K562 (cell line): ENCODE results near the gene SLCO1B1. TPM values are rescaled to one million over a fixed set of nuclear protein-coding genes. Genes with fewer than 3 reads are reported as not detected.
A peak's percentile ranks its signal among the peaks of the same experiment; 100 is the strongest.

ENCODE experiments used
- ATAC-seq: fragments of 200-7000 bp; cut with Tn5 transposase; 3 replicates; pipeline ENCODE4 v1.9.1; 2020; ENCODE audit warnings: moderate library complexity
- BruUV-seq: library from RNA; stranded (reverse); fragments of 400-500 nt; replicated peaks from 2 replicates; lab custom pipeline; 2021; lab: Mats Ljungman, UMichigan
- CTCF ChIA-PET: fragments of 300-600 bp; formaldehyde crosslinking; extraction: SDS; loops from one replicate; lab custom pipeline; 2021; ENCODE audit warnings: low intra/inter-chr PET ratio; lab: Yijun Ruan, JAX
- POLR2A ChIA-PET: fragments of 300-600, 350-650 bp; sonication (Branson Sonifier 250); formaldehyde crosslinking; extraction: SDS; loops from one replicate; lab custom pipeline; 2021; ENCODE audit warnings: antibody characterized with exemption, inconsistent platforms; lab: Yijun Ruan, JAX
- DNase-seq, 4 experiments: peaks; one replicate each; pipeline versions ENCODE4 v3.0.0 to v3.0.0-alpha.2; 2011 to 2018; ENCODE audit warnings: low spot score in 3 of 4, mixed read lengths in 3 of 4; ENCODE audit errors: extremely low read depth in 1 of 4
- FAIRE-seq: peaks from 2 replicates; lab custom pipeline; 2011; peaks lifted over from hg19 to GRCh38; lab: Jason Lieb, UNC
- H2AFZ ChIP-seq: 2 replicates; pipeline ENCODE4 v1.6.0; 2011; ENCODE audit warnings: low read depth, low read length, control low read depth, inconsistent platforms
- H3K27ac ChIP-seq: fragments of 200-600 bp; 3 replicates; pipeline ENCODE4 v1.8.0; 2011; ENCODE audit warnings: low read depth, mild to moderate bottlenecking, control low read depth, inconsistent platforms, low read length, moderate library complexity, mixed read lengths; ENCODE audit errors: extremely low read depth
- H3K27me3 ChIP-seq, 2 experiments: fragments of 300-600 bp in 1 of 2; 2 replicates in 1 of 2; 3 replicates in 1 of 2; pipeline versions ENCODE4 v1.6.0 to v1.8.0; 2011; ENCODE audit warnings: inconsistent platforms in 2 of 2, low read length in 2 of 2, mild to moderate bottlenecking in 1 of 2, mixed read lengths in 1 of 2, moderate library complexity in 1 of 2; ENCODE audit not compliant: control insufficient read depth in 2 of 2, insufficient read depth in 2 of 2
- H3K36me3 ChIP-seq: fragments of 300-600 bp; 3 replicates; pipeline ENCODE4 v1.8.0; 2011; ENCODE audit warnings: mild to moderate bottlenecking, low read length, inconsistent platforms; ENCODE audit not compliant: control insufficient read depth, insufficient read depth
- H3K4me1 ChIP-seq, 2 experiments: fragments of 200-600 bp in 1 of 2; replicated peaks in 1 of 2; 2 replicates in 1 of 2; 3 replicates in 1 of 2; pipeline versions ENCODE4 v1.5.1 to v1.8.0; 2011; ENCODE audit warnings: inconsistent platforms in 2 of 2, low read length in 2 of 2, mild to moderate bottlenecking in 1 of 2, mixed read lengths in 1 of 2, moderate library complexity in 1 of 2; ENCODE audit not compliant: control insufficient read depth in 2 of 2, insufficient read depth in 2 of 2
- H3K4me2 ChIP-seq: 2 replicates; pipeline ENCODE4 v1.6.1; 2011; ENCODE audit warnings: low read length, control low read depth, inconsistent platforms, mixed read lengths; ENCODE audit not compliant: insufficient read depth
- H3K4me3 ChIP-seq: fragments of 200-600 bp; sonication (generic), shearing (Covaris generic); 2 replicates; pipeline ENCODE4 v1.5.1; 2016; ENCODE audit warnings: control low read depth, inconsistent platforms
- H3K79me2 ChIP-seq: fragments of 200-600 bp; 3 replicates; pipeline ENCODE4 v1.8.0; 2011; ENCODE audit warnings: low read length, inconsistent platforms; ENCODE audit not compliant: control insufficient read depth, insufficient read depth
- H3K9ac ChIP-seq, 2 experiments: 2 replicates each; pipeline versions ENCODE4 v1.6.0 to v1.6.1; 2011; ENCODE audit warnings: low read depth in 2 of 2, low read length in 2 of 2, control low read depth in 1 of 2, inconsistent platforms in 1 of 2, mild to moderate bottlenecking in 1 of 2, mixed read lengths in 1 of 2; ENCODE audit not compliant: insufficient read depth in 1 of 2
- H3K9me1 ChIP-seq: one replicate; pipeline ENCODE4 v1.6.0; 2011; ENCODE audit warnings: inconsistent platforms, mild to moderate bottlenecking, low read length, moderate library complexity; ENCODE audit not compliant: control insufficient read depth, insufficient read depth
- H3K9me3 ChIP-seq: replicated peaks from 2 replicates; pipeline ENCODE4 v1.5.1; 2011; ENCODE audit warnings: low read depth, low read length, inconsistent platforms; ENCODE audit not compliant: control insufficient read depth, insufficient read depth
- H4K20me1 ChIP-seq: replicated peaks from 2 replicates; pipeline ENCODE4 v1.6.1; 2011; ENCODE audit warnings: low read length, inconsistent platforms, mixed read lengths; ENCODE audit not compliant: control insufficient read depth, insufficient read depth
- ATF7 ChIP-seq: fragments of 450-650 bp; IDR thresholded peaks from 2 replicates; pipeline ENCODE4 v1.7.1; 2014; ENCODE audit warnings: mild to moderate bottlenecking, moderate library complexity
- CBX2 ChIP-seq: fragments of 200-600 bp; sonication (generic); IDR thresholded peaks from one replicate; pipeline ENCODE4 v1.6.1; 2012; ENCODE audit warnings: mild to moderate bottlenecking, low read length, inconsistent platforms; ENCODE audit not compliant: insufficient read depth, poor library complexity, severe bottlenecking
- ERF ChIP-seq: fragments of 450-650 bp; formaldehyde crosslinking; IDR thresholded peaks from 2 replicates; pipeline ENCODE4 v1.4.0; 2020; ENCODE audit warnings: mild to moderate bottlenecking, mixed read lengths
- MAFF ChIP-seq: IDR thresholded peaks from 2 replicates; pipeline ENCODE4 v1.6.1; 2012; ENCODE audit warnings: low read length, improper control_type of control experiment
- MAFG ChIP-seq: fragments of 450-650 bp; conservative IDR thresholded peaks from 2 replicates; pipeline ENCODE4 v1.6.1; 2016; ENCODE audit warnings: missing genetic modification characterization, missing compliant biosample characterization
- MAFK ChIP-seq: IDR thresholded peaks from 2 replicates; pipeline ENCODE4 v1.6.1; 2011; ENCODE audit warnings: low read length, improper control_type of control experiment
- PHB ChIP-seq: fragments of 250-450 bp; sonication (Bioruptor Pico); IDR thresholded peaks from 2 replicates; pipeline ENCODE4 v1.5.0; 2021
- PHF20 ChIP-seq: fragments of 450-650 bp; IDR thresholded peaks from 2 replicates; pipeline ENCODE4 v1.6.1; 2018; ENCODE audit not compliant: partially characterized antibody
- RBBP5 ChIP-seq: fragments of 200-600 bp; sonication (generic); IDR thresholded peaks from 2 replicates; pipeline ENCODE4 v1.6.1; 2012; ENCODE audit warnings: borderline replicate concordance, mild to moderate bottlenecking, low read length, control low read depth, inconsistent platforms; ENCODE audit not compliant: insufficient read depth, poor library complexity, severe bottlenecking
- RBM25 ChIP-seq: fragments of 200-400 bp; formaldehyde crosslinking; IDR thresholded peaks from 2 replicates; pipeline ENCODE4 v1.6.1; 2018; ENCODE audit warnings: low read length, low read depth, moderate library complexity; ENCODE audit not compliant: severe bottlenecking
- SMAD2 ChIP-seq: fragments of 150-350 bp; IDR thresholded peaks from 2 replicates; pipeline ENCODE4 v1.6.1; 2014; ENCODE audit warnings: low read depth, mild to moderate bottlenecking, low read length
- TRIM28 ChIP-seq: fragments of 450-650 bp; IDR thresholded peaks from 2 replicates; pipeline ENCODE4 v1.6.1; 2017
- XRCC3 ChIP-seq: fragments of 450-650 bp; IDR thresholded peaks from 2 replicates; pipeline ENCODE4 v1.6.1; 2017; ENCODE audit warnings: mild to moderate bottlenecking, moderate library complexity
- ZNF143 ChIP-seq: sonication (generic); formaldehyde crosslinking; IDR thresholded peaks from 2 replicates; pipeline ENCODE4 v1.9.0; 2022; ENCODE audit warnings: mild to moderate bottlenecking, missing genetic modification reagents
- WGBS: fragments of 100-300 bp; shearing (Covaris generic); methylation state at CpG from one replicate; pipeline ENCODE4 v1.1.6; 2016; ENCODE audit warnings: low coverage, mixed read lengths; ENCODE audit not compliant: insufficient coverage; ENCODE audit errors: missing lambda C conversion rate; 5-methylcytosine and 5-hydroxymethylcytosine counted together
- in situ Hi-C: fragments of 300-500 bp; cut with MboI; formaldehyde crosslinking; loops from 4 replicates; pipeline ENCODE4 v1.15.0; 2018; ENCODE audit warnings: inconsistent platforms, mixed read lengths
- intact Hi-C: fragments of 100-400 bp; cut with micrococcal nuclease; formaldehyde crosslinking; loops from 2 replicates; pipeline ENCODE4 v1.14.2; 2022
- polyA plus RNA-seq, 8 experiments: library from polyadenylated mRNA; depleted of rRNA in 4 of 8; stranded (reverse) in 5 of 8; unstranded in 3 of 8; fragments of >200 nt; fragmentation: Nextera tagmentation in 2 of 8; fragmentation: Illumina TruSeq in 1 of 8; extraction: Ambion mirVana in 2 of 8; extraction: Trizol in 1 of 8; gene quantifications; 2 replicates each; pipeline versions ENCODE4 v1.2.1 to v1.2.3, GENCODE V29; 2011 to 2014; ENCODE audit warnings: inconsistent platforms in 1 of 8, missing spikeins in 1 of 8
- total RNA-seq, 7 experiments: library from RNA; depleted of rRNA in 6 of 7; stranded (reverse); fragments of >200 nt in 6 of 7; fragmentation: Illumina TruSeq in 2 of 7; extraction: Trizol in 2 of 7; gene quantifications; 2 replicates each; pipeline versions ENCODE4 v1.2.1 to v1.2.3, GENCODE V29; 2011 to 2021; ENCODE audit warnings: low replicate concordance in 1 of 7

The SLCO1B1 gene
- total and polyA plus RNA-seq, 9 of the 15 experiments (the other 6 are each of a cell fraction or from before 2014, with no cell fraction given) = 0.04 TPM; not detected in 8

DNA sequence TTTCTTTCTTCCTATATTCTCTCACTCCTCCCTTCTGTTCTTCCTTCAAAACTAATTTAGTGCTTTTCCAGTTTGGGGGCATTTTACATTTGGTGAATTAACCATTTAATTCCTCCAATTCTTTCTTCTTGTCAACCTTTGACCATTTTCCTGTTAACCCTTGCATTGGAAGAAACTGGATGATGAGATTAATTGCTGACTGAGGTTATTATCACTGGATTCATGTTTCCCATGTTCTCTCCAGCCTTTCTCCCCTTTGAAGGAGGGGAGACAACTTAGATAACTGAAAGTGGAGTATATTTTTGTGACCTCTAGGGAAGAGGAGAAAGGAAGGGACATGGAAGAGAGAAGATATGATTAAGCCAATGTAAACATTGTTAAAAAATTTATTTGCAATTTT, 133.2 kb downstream of the SLCO1B1 start:
- POLR2A ChIA-PET = no interaction called here
- BruUV-seq = no TSS peak
- in situ Hi-C loops (no loop called here), intact Hi-C loops (no loop called here)
- Histone ChIP-seq H3K4me3 (no peak overlapping the region), H3K9ac (no peak overlapping the region), H3K27me3 (no peaks in the 10 kb centered on the region), H3K9me3 (no peaks in the 10 kb centered on the region), H4K20me1 (no peaks in the 10 kb centered on the region), H3K36me3 (no peaks in the 10 kb centered on the region)
- DNase-seq (no peak), FAIRE-seq (no peak)
- CTCF ChIA-PET = no interaction called here
- TF ChIP-seq MAFF = 0 out of 2 replicates have a peak, but pooled peaks have one; percentile 6
- TF ChIP-seq TRIM28 = no peak
- no peak for TF ChIP-seq MAFK
- no peak for TF ChIP-seq ATF7
- TF ChIP-seq MAFG (tag) = 0 out of 2 replicates have a peak, but pooled peaks have one; percentile 11
- TF ChIP-seq ERF (CRISPR knock-in tag) = no peak
- TF ChIP-seq, all 486 proteins: peak for 2
- H3K9me1 ChIP-seq = no peaks in the 10 kb centered on the region
- no peak for ATAC-seq
- H3K27ac ChIP-seq = no peak overlapping the region
- H3K4me1 ChIP-seq = no peaks in the 10 kb centered on the region
- no peak overlapping the region for H2AFZ ChIP-seq
- H3K79me2 ChIP-seq = no peaks in the 10 kb centered on the region
- no peak overlapping the region for H3K4me2 ChIP-seq

DNA sequence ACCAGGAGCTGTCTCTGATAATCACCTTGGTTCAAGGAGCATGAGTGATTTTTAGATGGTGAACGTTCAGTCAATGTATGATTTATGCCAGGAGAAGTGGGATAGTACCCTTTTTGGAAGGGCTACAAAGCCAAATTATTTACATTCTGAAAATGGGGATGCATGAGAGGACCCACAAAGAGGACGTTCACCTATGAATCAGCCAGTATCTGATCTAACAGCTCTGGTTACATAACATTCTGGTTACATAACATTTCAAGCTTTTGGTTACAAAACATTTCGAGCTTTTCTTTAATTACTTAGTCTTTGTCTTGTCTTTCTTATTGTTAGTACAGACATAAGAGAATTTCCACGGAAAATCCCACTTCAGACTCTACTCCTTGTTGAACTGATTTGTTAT, 134.9 kb downstream of the SLCO1B1 start:
- no peaks in the 10 kb centered on the region for H3K27me3 ChIP-seq
- H3K27ac ChIP-seq = no peak overlapping the region
- H3K36me3 ChIP-seq = no peaks in the 10 kb centered on the region
- no peak overlapping the region for H3K4me2 ChIP-seq
- FAIRE-seq (no peak), DNase-seq (no peak), ATAC-seq (no peak)
- H4K20me1 ChIP-seq = no peaks in the 10 kb centered on the region
- no peaks in the 10 kb centered on the region for H3K9me1 ChIP-seq
- no peak overlapping the region for H3K9ac ChIP-seq
- in situ Hi-C loops = no loop called here
- no peaks in the 10 kb centered on the region for H3K79me2 ChIP-seq
- no peaks in the 10 kb centered on the region for H3K9me3 ChIP-seq
- ChIA-PET POLR2A (no interaction called here), CTCF (no interaction called here)
- intact Hi-C loops = no loop called here
- no peak overlapping the region for H3K4me3 ChIP-seq
- H3K4me1 ChIP-seq = no peaks in the 10 kb centered on the region
- 0% methylated on average over 4 of the region's 4 CpGs for WGBS
- H2AFZ ChIP-seq = no peak overlapping the region
- TF ChIP-seq ZNF143 (CRISPR knock-in tag) (no peak), RBM25 (no peak), SMAD2 (no peak), CBX2 (no peak), PHF20 (no peak), XRCC3 (no peak), PHB (CRISPR knock-in tag) (no peak), RBBP5 (no peak)
- no TSS peak for BruUV-seq
